ENCODE results near the gene HPS1. TPM values are rescaled to one million over a fixed set of nuclear protein-coding genes. Genes with fewer than 3 reads are reported as not detected.

HPS1 gene
- 42.1 and 57.7 TPM in 2 replicates for total RNA-seq

DNA sequence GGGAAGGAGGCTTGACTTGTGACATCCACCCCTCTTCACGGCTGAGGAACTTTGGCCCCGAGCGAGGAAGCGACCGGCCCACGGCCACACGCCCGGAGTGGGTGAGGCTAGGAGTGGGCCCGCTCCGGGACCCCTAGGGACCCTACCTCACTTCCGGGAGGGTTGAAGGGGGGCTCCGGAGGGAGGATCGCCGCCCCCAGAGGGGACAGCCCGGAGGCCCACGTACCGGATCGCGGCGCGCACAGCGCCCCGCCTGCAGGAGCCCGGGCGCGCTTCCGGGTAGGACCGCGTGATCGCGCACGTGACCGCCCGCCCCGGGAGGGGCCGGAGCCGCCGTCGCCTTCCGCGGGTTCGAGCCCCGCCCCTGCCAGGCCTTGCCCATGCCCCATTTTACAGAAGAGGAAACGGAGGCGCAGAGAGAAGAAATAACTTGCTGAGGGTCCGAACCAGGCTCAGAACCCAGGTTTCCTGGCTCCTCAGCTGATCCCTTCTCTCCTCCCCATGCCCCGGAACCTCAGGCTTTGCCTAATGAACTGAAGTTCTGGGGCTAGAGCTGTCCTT, at the start of gene HPS1:
TSS of gene HPS1 (minus strand) at position 275 of the 561 bp plus-strand sequence. CDS start 3,695 bp downstream, outside the sequence.

DNA sequence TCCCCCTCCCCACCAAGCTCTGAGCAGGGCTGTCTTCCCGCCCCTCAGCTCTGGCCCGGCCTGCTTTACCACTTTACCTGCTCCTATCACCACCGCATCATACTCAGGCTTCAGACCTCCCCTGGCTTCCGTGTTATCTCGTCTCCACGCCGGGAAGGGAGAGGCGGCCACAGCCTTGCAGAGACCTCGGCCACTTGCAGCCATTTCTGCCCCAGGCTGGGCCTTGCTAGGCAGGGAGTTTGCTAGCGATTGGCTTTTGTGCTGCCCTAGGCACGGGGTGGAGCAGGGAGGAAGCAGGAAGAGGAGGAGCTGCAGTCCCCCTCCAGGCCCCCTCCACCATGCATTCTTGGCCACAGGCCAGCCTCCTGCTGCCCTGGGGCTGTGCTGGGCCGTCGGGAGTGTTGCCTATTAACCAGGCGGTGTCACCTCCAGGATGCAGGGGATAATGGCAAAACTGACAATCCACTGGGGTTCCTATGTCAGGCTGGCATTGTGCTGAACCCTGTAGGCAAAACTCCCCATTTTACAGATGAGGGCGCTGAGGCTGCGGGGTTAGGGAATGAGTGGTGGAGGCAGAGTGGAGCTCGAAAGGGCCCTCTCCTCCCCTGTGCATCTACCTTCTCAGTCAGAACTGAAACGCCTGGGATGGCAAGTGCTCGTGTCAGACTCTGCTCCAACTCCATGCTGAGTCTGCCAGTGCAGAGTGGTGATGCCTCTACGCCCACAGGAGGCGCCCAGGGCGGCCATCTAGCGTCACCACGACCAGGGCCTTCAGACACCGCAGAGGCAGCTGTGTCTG, 31.6 kb downstream of the HPS1 start, which contains the start of gene PYROXD2:
TSS of gene PYROXD2 (minus strand) at position 251 of the 799 bp plus-strand sequence. CDS start at position 204, 47 bp downstream.

Other genes starting within 250 kb of the HPS1 start
- 6.9 and 56.1 TPM in 2 replicates for gene LOXL4, start 178.7 kb downstream of the HPS1 start, total RNA-seq
- gene PYROXD2, start 31.8 kb downstream of the HPS1 start, total RNA-seq: 8.3 and 14.4 TPM in 2 replicates